Nephron (organoid): Measurements from ENCODE around the gene AGPAT2.

ENCODE experiments used
- H3K27ac Mint-ChIP-seq, 3 experiments: 2 replicates each; pipeline ENCODE4 v1.8.0; 2020; ENCODE audit warnings: mixed read lengths in 3 of 3, mild to moderate bottlenecking in 2 of 3, moderate library complexity in 1 of 3
- H3K27me3 Mint-ChIP-seq: 2 replicates; pipeline ENCODE4 v1.8.0; 2021; ENCODE audit warnings: low read depth, mild to moderate bottlenecking, moderate library complexity, mixed read lengths
- H3K36me3 Mint-ChIP-seq: 2 replicates; pipeline ENCODE4 v1.8.0; 2020; ENCODE audit warnings: low read depth, mixed read lengths
- H3K4me1 Mint-ChIP-seq: 2 replicates; pipeline ENCODE4 v1.8.0; 2020; ENCODE audit warnings: mixed read lengths
- H3K4me3 Mint-ChIP-seq, 3 experiments: 2 replicates each; pipeline ENCODE4 v1.8.0; 2020; ENCODE audit warnings: mild to moderate bottlenecking in 3 of 3, mixed read lengths in 3 of 3, moderate library complexity in 2 of 3
- H3K9me3 Mint-ChIP-seq: 2 replicates; pipeline ENCODE4 v1.8.0; 2020; ENCODE audit warnings: mixed read lengths
- CTCF ChIP-seq, 3 experiments: fragments of 200-600 bp; sonication (generic); IDR thresholded peaks; one replicate each; pipeline ENCODE4 v1.5.0; 2021; ENCODE audit warnings: antibody characterized with exemption in 3 of 3; ENCODE audit not compliant: unreplicated experiment in 3 of 3

Gene AGPAT2

GRCh38 chr9:136690104-136690805 is 3.0 kb upstream of the AGPAT2 start:
- H3K27me3 Mint-ChIP-seq = peaks cover 3% of the 10 kb centered on the region
- H3K36me3 Mint-ChIP-seq = no peaks in the 10 kb centered on the region

DNA sequence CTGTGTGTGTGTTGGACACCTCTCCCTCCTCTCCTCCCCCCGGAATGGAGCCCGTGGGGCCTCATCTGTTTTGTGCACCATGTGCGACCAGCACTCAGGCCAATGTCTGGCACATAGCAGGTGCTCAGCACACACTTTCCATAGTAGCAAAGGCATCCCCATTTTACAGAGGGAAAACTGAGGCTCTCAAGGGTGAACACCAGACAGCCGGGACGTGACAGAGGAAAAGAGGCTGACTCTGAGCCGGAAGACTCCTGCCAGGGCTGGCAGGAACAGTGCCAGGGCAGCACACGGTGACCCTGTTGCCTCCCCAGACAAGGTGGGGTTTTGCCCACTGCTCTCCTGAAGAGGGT is 1.8 kb upstream of the AGPAT2 start:
- H3K4me1 Mint-ChIP-seq = peaks cover 7% of the 10 kb centered on the region
- no peaks in the 10 kb centered on the region for H3K36me3 Mint-ChIP-seq
- H3K9me3 Mint-ChIP-seq = no peaks in the 10 kb centered on the region
- TF ChIP-seq CTCF (IDR thresholded peaks at IDR 0.05; ENCODE audit: unreplicated experiment in 3 of 3) = no peak
- peak overlapping the region; percentile 59 to 63 (median 62) for H3K4me3 Mint-ChIP-seq
- no peaks in the 10 kb centered on the region for H3K27me3 Mint-ChIP-seq
- H3K27ac Mint-ChIP-seq = peak overlapping the region in 1 of 3 experiments; percentile 47

More at GRCh38 chr9:136690104-136690805, 3.0 kb upstream of the AGPAT2 start:
- H3K9me3 Mint-ChIP-seq = no peaks in the 10 kb centered on the region
- no peak for TF ChIP-seq CTCF (IDR thresholded peaks at IDR 0.05; ENCODE audit: unreplicated experiment in 3 of 3)
- no peak overlapping the region for H3K4me3 Mint-ChIP-seq
- no peak overlapping the region for H3K27ac Mint-ChIP-seq
- peaks cover 7% of the 10 kb centered on the region for H3K4me1 Mint-ChIP-seq

GRCh38 chr9:136688274-136689107 is 1.2 kb upstream of the AGPAT2 start:
- Mint-ChIP-seq H3K4me1 (peaks cover 7% of the 10 kb centered on the region), H3K27ac (peak overlapping the region in 2 of 3 experiments; percentile 63 to 77), H3K36me3 (no peaks in the 10 kb centered on the region), H3K9me3 (no peaks in the 10 kb centered on the region), H3K27me3 (no peaks in the 10 kb centered on the region), H3K4me3 (peak overlapping the region; percentile 64 to 82 (median 81))
- TF ChIP-seq CTCF (IDR thresholded peaks at IDR 0.05; ENCODE audit: unreplicated experiment in 3 of 3) = no peak

DNA sequence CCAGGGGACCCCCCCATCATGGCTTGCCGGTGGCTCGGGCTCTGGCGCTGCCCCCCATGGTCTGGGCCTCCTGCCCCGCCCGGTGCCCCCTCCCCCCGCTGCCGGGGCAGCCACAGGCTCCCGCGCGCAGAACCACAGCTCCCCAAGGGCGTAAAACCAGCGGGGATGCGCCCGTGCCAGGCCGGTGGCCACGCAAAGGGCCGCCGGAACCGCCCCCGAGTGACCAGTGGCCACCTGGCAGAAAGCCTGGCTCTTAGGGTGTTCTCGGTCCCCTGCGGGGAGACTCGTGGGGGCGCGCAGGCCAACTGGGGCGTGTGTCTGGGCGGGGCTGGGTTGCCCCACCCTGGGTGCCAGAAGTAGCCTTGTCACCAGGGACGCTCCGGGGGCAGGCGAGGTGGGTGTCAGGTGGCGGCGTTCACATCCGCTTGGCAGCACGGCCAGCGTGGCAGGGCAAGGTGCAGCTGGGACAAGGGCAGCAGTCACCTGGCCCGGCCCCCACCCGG is 515 bp upstream of the AGPAT2 start:
- H3K27ac Mint-ChIP-seq = no peak overlapping the region
- H3K36me3 Mint-ChIP-seq = no peaks in the 10 kb centered on the region
- H3K4me3 Mint-ChIP-seq = peak overlapping the region; percentile 64 to 82 (median 81)
- H3K9me3 Mint-ChIP-seq = no peaks in the 10 kb centered on the region
- H3K27me3 Mint-ChIP-seq = no peaks in the 10 kb centered on the region
- H3K4me1 Mint-ChIP-seq = no peaks in the 10 kb centered on the region
- no peak for TF ChIP-seq CTCF (IDR thresholded peaks at IDR 0.05; ENCODE audit: unreplicated experiment in 3 of 3)

DNA sequence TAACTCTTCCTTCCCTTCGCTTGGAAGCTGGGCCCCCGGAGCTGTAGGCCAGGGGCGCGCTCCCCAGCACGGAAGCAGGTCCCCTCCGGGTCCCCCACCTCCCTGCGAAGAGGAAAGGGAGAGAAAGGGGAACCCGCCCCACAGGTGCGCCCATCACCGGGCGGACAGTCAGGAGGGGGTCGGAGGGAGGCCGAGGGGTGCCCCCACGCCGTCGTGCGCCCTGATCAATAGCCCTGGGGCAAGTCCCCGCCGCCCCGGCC is 793 bp downstream of the AGPAT2 start:
- no peaks in the 10 kb centered on the region for H3K36me3 Mint-ChIP-seq
- no peaks in the 10 kb centered on the region for H3K4me1 Mint-ChIP-seq
- H3K27me3 Mint-ChIP-seq = no peaks in the 10 kb centered on the region
- no peak for TF ChIP-seq CTCF (IDR thresholded peaks at IDR 0.05; ENCODE audit: unreplicated experiment in 3 of 3)
- H3K9me3 Mint-ChIP-seq = no peaks in the 10 kb centered on the region
- peak overlapping the region in 1 of 3 experiments; percentile 68 for H3K27ac Mint-ChIP-seq
- peak overlapping the region; percentile 89 to 90 (median 90) for H3K4me3 Mint-ChIP-seq
